Kidney glomerular epithelial cell (primary cell): ENCODE measurements around the gene ADSL.

ENCODE experiments used
- DNase-seq: peaks from one replicate; lab custom pipeline; 2025; lab: John Stamatoyannopoulos, UW

Gene ADSL

GRCh38 chr22:40328546-40329456, 17.5 kb upstream of the ADSL start:
- no peak for DNase-seq

- no peak for DNase-seq
These were observed 16.8 kb upstream of the ADSL start for GRCh38 chr22:40329466-40329865.

GRCh38 chr22:40330086-40330485, 16.2 kb upstream of the ADSL start:
- DNase-seq = no peak

GRCh38 chr22:40330615-40331014, 15.7 kb upstream of the ADSL start:
- no peak for DNase-seq

GRCh38 chr22:40331706-40332105, 14.6 kb upstream of the ADSL start:
- no peak for DNase-seq

GRCh38 chr22:40332319-40332781, 13.9 kb upstream of the ADSL start:
- DNase-seq = no peak

GRCh38 chr22:40334060-40334459, 12.2 kb upstream of the ADSL start:
- DNase-seq = no peak

GRCh38 chr22:40334899-40335298, 11.4 kb upstream of the ADSL start:
- no peak for DNase-seq

GRCh38 chr22:40335358-40335757, 10.9 kb upstream of the ADSL start:
- no peak for DNase-seq

GRCh38 chr22:40340044-40340443, 6.3 kb upstream of the ADSL start:
- no peak for DNase-seq

- DNase-seq = no peak
These were observed 4.7 kb upstream of the ADSL start for GRCh38 chr22:40341604-40342003.

GRCh38 chr22:40342521-40342920, 3.8 kb upstream of the ADSL start:
- no peak for DNase-seq

- no peak for DNase-seq
These were observed 1.0 kb upstream of the ADSL start for GRCh38 chr22:40345271-40345670.

GRCh38 chr22:40345815-40346184, 500 bp upstream of the ADSL start:
- DNase-seq = no peak

GRCh38 chr22:40347300-40347699, 1.0 kb downstream of the ADSL start:
- no peak for DNase-seq

- DNase-seq = peak; percentile 32
These were observed 1.8 kb downstream of the ADSL start for GRCh38 chr22:40348025-40348658.

GRCh38 chr22:40352763-40353162, 6.5 kb downstream of the ADSL start:
- DNase-seq = no peak

GRCh38 chr22:40361100-40361499, 14.8 kb downstream of the ADSL start:
- no peak for DNase-seq

GRCh38 chr22:40363059-40363458, 16.8 kb downstream of the ADSL start:
- no peak for DNase-seq

- no peak for DNase-seq
These were observed 18.1 kb downstream of the ADSL start for GRCh38 chr22:40364431-40364830.

GRCh38 chr22:40366068-40366467, 19.8 kb downstream of the ADSL start:
- no peak for DNase-seq

GRCh38 chr22:40367342-40367741, 21.0 kb downstream of the ADSL start:
- no peak for DNase-seq

- no peak for DNase-seq
These were observed 21.7 kb downstream of the ADSL start for GRCh38 chr22:40368016-40368415.
